Measurements from ENCODE around the gene MORC2.

GRCh38 chr22:30948930-30949342, 19.6 kb downstream of the MORC2 start:
- TF ChIP-seq CTCF (IDR thresholded peaks at IDR 0.05) (no peak), POLR2A (IDR thresholded peaks at IDR 0.05) (no peak), POLR2AphosphoS5 (IDR thresholded peaks at IDR 0.05) (no peak), EP300 (IDR thresholded peaks at IDR 0.05) (no peak)
